ENCODE measurements around the gene SFRP5. TPM values are rescaled to one million over a fixed set of nuclear protein-coding genes. Genes with fewer than 3 reads are reported as not detected.

SFRP5 gene
- total and polyA plus RNA-seq, 2 of the 4 experiments (the other 2 are of a cell fraction), result not detected

DNA sequence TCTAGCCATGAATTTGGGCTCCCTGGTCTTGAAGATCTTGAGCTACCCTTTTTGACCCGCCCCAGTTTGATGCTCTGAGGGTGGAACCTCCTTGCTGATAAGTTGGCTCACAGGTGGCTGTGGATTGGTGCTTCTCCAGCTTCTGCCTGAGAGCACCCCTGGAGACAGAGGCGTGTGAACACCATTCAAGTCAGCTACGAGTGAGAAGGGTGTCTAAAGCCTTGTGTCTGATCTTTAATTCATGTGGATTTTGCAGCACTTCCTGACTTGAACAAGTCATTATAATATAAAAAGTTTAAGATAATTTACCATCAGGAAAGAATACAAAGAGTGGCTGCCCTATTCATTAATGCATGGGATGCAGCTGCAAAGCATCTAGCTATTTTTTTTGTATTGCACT lies 40.2 kb upstream of the SFRP5 start:
- H3K27me3 ChIP-seq (ENCODE audit: control insufficient read depth, insufficient read depth, low read length), result peaks cover 42% of the 10 kb centered on the region
- H3K4me3 ChIP-seq (ENCODE audit: insufficient read depth, low read depth, low read length), result no peak overlapping the region
- no peaks in the 10 kb centered on the region; the same call in 1 of the 2 replicates for H3K4me1 ChIP-seq (ENCODE audit: control insufficient read depth, insufficient read depth, low read length)
- H4K8ac ChIP-seq (ENCODE audit: low read depth in 2 of 2, low read length in 2 of 2), result no peak overlapping the region
- no peak overlapping the region for H3K27ac ChIP-seq (ENCODE audit: insufficient read depth, low read length)
- ATAC-seq (ENCODE audit: low read depth) (no peak), DNase-seq (no peak)
- dilution Hi-C loops (cut with HindIII; ENCODE audit: low sequenced_read_pairs, unreplicated experiment), result no loop called here
- no peak overlapping the region for H2BK15ac ChIP-seq (ENCODE audit: low read depth, low read length)
- no peaks in the 10 kb centered on the region for H3K9me1 ChIP-seq (ENCODE audit: insufficient read depth, low read length)
- H4K91ac ChIP-seq (ENCODE audit: insufficient read depth, low read depth, low read length), result no peak overlapping the region
- POLR2A ChIA-PET (ENCODE audit: unreplicated experiment), result no interaction called here
- WGBS, 2 experiments (ENCODE audit: extremely low coverage in 2 of 2, insufficient read length in 1 of 2), result 0% methylated on average over 1 of the region's 3 CpGs; no CpG with 5 or more reads in 1 of the 2 experiments
- H2AK9ac ChIP-seq (replicated peaks; ENCODE audit: low read depth, low read length, poor library complexity), result no peak overlapping the region
- H3K14ac ChIP-seq (replicated peaks; ENCODE audit: low read depth, low read length), result no peak overlapping the region
- no peaks in the 10 kb centered on the region for H4K20me1 ChIP-seq (ENCODE audit: insufficient read depth, low read length)
- H3K9me3 ChIP-seq (ENCODE audit: control insufficient read depth, insufficient read depth, low read length), result no peaks in the 10 kb centered on the region
- H2AFZ ChIP-seq (replicated peaks; ENCODE audit: low read length, poor library complexity), result no peak overlapping the region
- no peak overlapping the region for H3K23ac ChIP-seq (ENCODE audit: low read depth, low read length)
- no peak overlapping the region for H2BK5ac ChIP-seq (ENCODE audit: low read depth, low read length, poor library complexity, severe bottlenecking)
- no peak overlapping the region for H2AK5ac ChIP-seq (ENCODE audit: low read depth, low read length)
- no peak overlapping the region for H4K5ac ChIP-seq (ENCODE audit: low read depth, low read length)
- no peak overlapping the region for H3K4me2 ChIP-seq (ENCODE audit: low read depth, low read length)
- H2BK20ac ChIP-seq (ENCODE audit: low read depth, low read length), result no peak overlapping the region
- H3K36me3 ChIP-seq (ENCODE audit: control insufficient read depth, insufficient read depth, low read length), result no peaks in the 10 kb centered on the region
- no peak overlapping the region for H3K4ac ChIP-seq (ENCODE audit: low read depth, low read length)
- no peak overlapping the region for H3K9ac ChIP-seq (ENCODE audit: low read depth, low read length)
- H3K18ac ChIP-seq (ENCODE audit: low read depth, low read length), result no peak overlapping the region
- no peak for TF ChIP-seq NFE2L2 (IDR thresholded peaks at IDR 0.05; ENCODE audit: low read depth, low read length)
- TF ChIP-seq SMC3 (IDR thresholded peaks at IDR 0.05; ENCODE audit: low read depth, low read length), result no peak
- no peak for TF ChIP-seq CHD1 (IDR thresholded peaks at IDR 0.05; ENCODE audit: low read depth, low read length)
- TF ChIP-seq RAD21 (IDR thresholded peaks at IDR 0.05; ENCODE audit: low read length), result no peak
- no peak for TF ChIP-seq MAFK (IDR thresholded peaks at IDR 0.05; ENCODE audit: low read depth, low read length)
- TF ChIP-seq, protein P1, sequence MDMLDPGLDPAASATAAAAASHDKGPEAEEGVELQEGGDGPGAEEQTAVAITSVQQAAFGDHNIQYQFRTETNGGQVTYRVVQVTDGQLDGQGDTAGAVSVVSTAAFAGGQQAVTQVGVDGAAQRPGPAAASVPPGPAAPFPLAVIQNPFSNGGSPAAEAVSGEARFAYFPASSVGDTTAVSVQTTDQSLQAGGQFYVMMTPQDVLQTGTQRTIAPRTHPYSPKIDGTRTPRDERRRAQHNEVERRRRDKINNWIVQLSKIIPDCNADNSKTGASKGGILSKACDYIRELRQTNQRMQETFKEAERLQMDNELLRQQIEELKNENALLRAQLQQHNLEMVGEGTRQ (IDR thresholded peaks at IDR 0.05; ENCODE audit: low read depth, low read length), result no peak
- no peak for TF ChIP-seq FOS (IDR thresholded peaks at IDR 0.05; ENCODE audit: low read depth, low read length)
- no peak for TF ChIP-seq RCOR1 (IDR thresholded peaks at IDR 0.05; ENCODE audit: insufficient replicate concordance, low read length)
- TF ChIP-seq CEBPB (IDR thresholded peaks at IDR 0.05; ENCODE audit: low read depth, low read length), result no peak
- no peak for TF ChIP-seq BHLHE40 (IDR thresholded peaks at IDR 0.05; ENCODE audit: low read depth, low read length)
- TF ChIP-seq POLR2A (IDR thresholded peaks at IDR 0.05; ENCODE audit: low read depth, low read length), result no peak
- TF ChIP-seq, protein P2, sequence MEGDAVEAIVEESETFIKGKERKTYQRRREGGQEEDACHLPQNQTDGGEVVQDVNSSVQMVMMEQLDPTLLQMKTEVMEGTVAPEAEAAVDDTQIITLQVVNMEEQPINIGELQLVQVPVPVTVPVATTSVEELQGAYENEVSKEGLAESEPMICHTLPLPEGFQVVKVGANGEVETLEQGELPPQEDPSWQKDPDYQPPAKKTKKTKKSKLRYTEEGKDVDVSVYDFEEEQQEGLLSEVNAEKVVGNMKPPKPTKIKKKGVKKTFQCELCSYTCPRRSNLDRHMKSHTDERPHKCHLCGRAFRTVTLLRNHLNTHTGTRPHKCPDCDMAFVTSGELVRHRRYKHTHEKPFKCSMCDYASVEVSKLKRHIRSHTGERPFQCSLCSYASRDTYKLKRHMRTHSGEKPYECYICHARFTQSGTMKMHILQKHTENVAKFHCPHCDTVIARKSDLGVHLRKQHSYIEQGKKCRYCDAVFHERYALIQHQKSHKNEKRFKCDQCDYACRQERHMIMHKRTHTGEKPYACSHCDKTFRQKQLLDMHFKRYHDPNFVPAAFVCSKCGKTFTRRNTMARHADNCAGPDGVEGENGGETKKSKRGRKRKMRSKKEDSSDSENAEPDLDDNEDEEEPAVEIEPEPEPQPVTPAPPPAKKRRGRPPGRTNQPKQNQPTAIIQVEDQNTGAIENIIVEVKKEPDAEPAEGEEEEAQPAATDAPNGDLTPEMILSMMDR (conservative IDR thresholded peaks at IDR 0.05; ENCODE audit: low read depth, low read length), result no peak
- TF ChIP-seq MAZ (IDR thresholded peaks at IDR 0.05; ENCODE audit: borderline replicate concordance, low read depth, low read length), result no peak
- CTCF ChIA-PET, result interaction anchor here (1.3 kb wide), 1 partner anchor 57 kb away, joined by 3 read pairs; no protein-coding TSS in a partner anchor
- no TSS peak for BruUV-seq (replicated peaks)
- in situ Hi-C loops (cut with MboI; ENCODE audit: low sequenced_read_pairs), result no loop called here
- intact Hi-C loops (cut with micrococcal nuclease), result no loop called here
- H3K79me1 ChIP-seq (ENCODE audit: low read depth in 1 of 2, low read length in 2 of 2), result no peaks in the 10 kb centered on the region
- no peak overlapping the region for H3K56ac ChIP-seq (ENCODE audit: extremely low read depth, insufficient read depth, low read length)
- no peak overlapping the region for H2BK120ac ChIP-seq (ENCODE audit: low read depth, low read length)

Measured in IMR-90 (cell line).